WTC11 (cell line): ENCODE data around the gene S100A7.

Source experiments
- CTCF ChIP-seq: fragments of 200-600 bp; IDR thresholded peaks from 2 replicates; pipeline ENCODE4 v1.8.0; 2022; ENCODE audit warnings: antibody characterized with exemption
- ELF4 ChIP-seq: sonication (generic); formaldehyde crosslinking; IDR thresholded peaks from 2 replicates; pipeline ENCODE4 v1.8.1; 2022; ENCODE audit warnings: low read depth, mild to moderate bottlenecking, moderate library complexity, missing genetic modification reagents
- FOXP4 ChIP-seq: sonication (generic); formaldehyde crosslinking; IDR thresholded peaks from 2 replicates; pipeline ENCODE4 v1.8.0; 2022; ENCODE audit warnings: mild to moderate bottlenecking, missing genetic modification reagents
- GABPB1 ChIP-seq: sonication (generic); formaldehyde crosslinking; IDR thresholded peaks from 2 replicates; pipeline ENCODE4 v1.8.1; 2023; ENCODE audit warnings: mild to moderate bottlenecking, missing genetic modification reagents
- IRF2 ChIP-seq: sonication (generic); formaldehyde crosslinking; IDR thresholded peaks from 2 replicates; pipeline ENCODE4 v1.8.0; 2022; ENCODE audit warnings: low read depth, missing genetic modification reagents, borderline replicate concordance
- MAX ChIP-seq: sonication (generic); formaldehyde crosslinking; IDR thresholded peaks from 2 replicates; pipeline ENCODE4 v1.8.0; 2022; ENCODE audit warnings: mild to moderate bottlenecking, missing genetic modification reagents
- NR1H2 ChIP-seq: sonication (generic); formaldehyde crosslinking; IDR thresholded peaks from 2 replicates; pipeline ENCODE4 v1.9.0; 2021; ENCODE audit warnings: mild to moderate bottlenecking, moderate library complexity, missing genetic modification reagents
- PRDM15 ChIP-seq: sonication (generic); formaldehyde crosslinking; IDR thresholded peaks from 2 replicates; pipeline ENCODE4 v1.8.0; 2022; ENCODE audit warnings: missing genetic modification reagents
- RELA ChIP-seq: sonication (generic); formaldehyde crosslinking; IDR thresholded peaks from 2 replicates; pipeline ENCODE4 v1.8.1; 2022; ENCODE audit warnings: missing genetic modification reagents, mild to moderate bottlenecking, borderline replicate concordance
- TEAD4 ChIP-seq: sonication (generic); formaldehyde crosslinking; IDR thresholded peaks from 2 replicates; pipeline ENCODE4 v1.8.0; 2022; ENCODE audit warnings: mild to moderate bottlenecking, missing genetic modification reagents
- TP53 ChIP-seq: sonication (generic); formaldehyde crosslinking; IDR thresholded peaks from 2 replicates; pipeline ENCODE4 v1.8.1; 2023; ENCODE audit warnings: mild to moderate bottlenecking, missing genetic modification reagents
- ZNF281 ChIP-seq: sonication (generic); formaldehyde crosslinking; IDR thresholded peaks from 2 replicates; pipeline ENCODE4 v1.8.0; 2023; ENCODE audit warnings: mild to moderate bottlenecking, missing genetic modification reagents
- ZNF512 ChIP-seq: sonication (generic); formaldehyde crosslinking; IDR thresholded peaks from 2 replicates; pipeline ENCODE4 v1.8.1; 2022; ENCODE audit warnings: missing genetic modification reagents, borderline replicate concordance

- TF ChIP-seq CTCF (no peak), RELA (CRISPR knock-in tag) (no peak), GABPB1 (CRISPR knock-in tag) (no peak), ELF4 (CRISPR knock-in tag) (no peak), ZNF512 (CRISPR knock-in tag) (no peak), NR1H2 (CRISPR knock-in tag) (no peak), ZNF281 (CRISPR knock-in tag) (no peak), TEAD4 (CRISPR knock-in tag) (no peak), TP53 (CRISPR knock-in tag) (no peak), MAX (CRISPR knock-in tag) (no peak), FOXP4 (no peak), IRF2 (no peak), PRDM15 (CRISPR knock-in tag) (no peak)
These were observed 20.7 kb upstream of the S100A7 start for GRCh38 chr1:153481124-153481523.
